ENCODE data around the gene C4BPB. TPM values are rescaled to one million over a fixed set of nuclear protein-coding genes. Genes with fewer than 3 reads are reported as not detected.
"Not testable (repeated sequence)": the region's sequence is repeated elsewhere in the genome, so short reads cannot be mapped to it uniquely, and the experiment has no call there.

C4BPB gene, protein sequence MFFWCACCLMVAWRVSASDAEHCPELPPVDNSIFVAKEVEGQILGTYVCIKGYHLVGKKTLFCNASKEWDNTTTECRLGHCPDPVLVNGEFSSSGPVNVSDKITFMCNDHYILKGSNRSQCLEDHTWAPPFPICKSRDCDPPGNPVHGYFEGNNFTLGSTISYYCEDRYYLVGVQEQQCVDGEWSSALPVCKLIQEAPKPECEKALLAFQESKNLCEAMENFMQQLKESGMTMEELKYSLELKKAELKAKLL
- not detected in 2 replicates for total RNA-seq

DNA sequence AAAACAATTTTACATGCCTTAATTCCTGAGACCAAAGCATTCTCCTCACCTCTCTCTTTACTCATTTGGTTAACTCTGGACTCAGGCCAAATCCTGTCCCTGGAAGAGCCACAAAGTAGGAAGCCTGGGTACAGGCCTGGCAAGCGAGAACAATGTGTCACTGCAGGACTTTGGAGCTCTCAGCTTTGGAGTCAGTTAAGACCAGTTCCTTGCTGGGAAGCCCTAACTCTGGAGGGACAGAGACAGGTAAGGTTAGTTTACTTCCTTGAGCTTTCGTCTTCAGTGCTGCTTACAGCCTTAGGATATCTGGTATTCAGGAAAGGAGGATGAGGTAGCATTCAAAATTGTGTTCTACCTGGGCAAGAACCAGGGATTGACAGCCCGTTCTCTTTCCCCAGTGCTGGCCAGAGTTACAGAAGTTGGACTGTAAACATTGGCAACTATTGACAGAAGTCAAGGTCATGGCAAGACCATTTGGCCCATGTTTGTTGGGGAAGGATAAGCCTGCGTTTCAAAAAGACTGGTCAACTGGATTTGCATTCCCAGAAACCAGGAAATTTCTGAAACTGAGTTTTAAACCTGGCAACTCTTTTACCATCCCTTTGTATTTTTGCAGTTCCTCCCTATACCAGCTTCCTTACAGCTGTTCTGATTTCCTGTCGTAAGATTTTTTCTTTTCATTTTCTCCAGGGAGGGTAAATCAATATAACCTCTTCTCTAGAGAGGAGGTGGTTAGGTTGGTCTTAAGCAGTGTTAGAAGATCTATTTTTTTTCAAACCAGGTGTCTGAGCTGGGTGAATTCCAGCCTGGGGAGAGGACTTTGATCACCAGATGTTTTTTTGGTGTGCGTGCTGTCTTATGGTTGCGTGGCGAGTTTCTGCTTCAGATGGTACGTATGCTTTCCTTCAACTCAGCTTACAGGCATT lies at the start of gene C4BPB:
Gene C4BPB, plus strand, starts transcription at position 160 of the 926 bp plus-strand sequence. Its CDS starts 672 bp downstream, at position 832.
- no peak for DNase-seq (ENCODE audit: extremely low read depth, low read depth, low spot score)

DNA sequence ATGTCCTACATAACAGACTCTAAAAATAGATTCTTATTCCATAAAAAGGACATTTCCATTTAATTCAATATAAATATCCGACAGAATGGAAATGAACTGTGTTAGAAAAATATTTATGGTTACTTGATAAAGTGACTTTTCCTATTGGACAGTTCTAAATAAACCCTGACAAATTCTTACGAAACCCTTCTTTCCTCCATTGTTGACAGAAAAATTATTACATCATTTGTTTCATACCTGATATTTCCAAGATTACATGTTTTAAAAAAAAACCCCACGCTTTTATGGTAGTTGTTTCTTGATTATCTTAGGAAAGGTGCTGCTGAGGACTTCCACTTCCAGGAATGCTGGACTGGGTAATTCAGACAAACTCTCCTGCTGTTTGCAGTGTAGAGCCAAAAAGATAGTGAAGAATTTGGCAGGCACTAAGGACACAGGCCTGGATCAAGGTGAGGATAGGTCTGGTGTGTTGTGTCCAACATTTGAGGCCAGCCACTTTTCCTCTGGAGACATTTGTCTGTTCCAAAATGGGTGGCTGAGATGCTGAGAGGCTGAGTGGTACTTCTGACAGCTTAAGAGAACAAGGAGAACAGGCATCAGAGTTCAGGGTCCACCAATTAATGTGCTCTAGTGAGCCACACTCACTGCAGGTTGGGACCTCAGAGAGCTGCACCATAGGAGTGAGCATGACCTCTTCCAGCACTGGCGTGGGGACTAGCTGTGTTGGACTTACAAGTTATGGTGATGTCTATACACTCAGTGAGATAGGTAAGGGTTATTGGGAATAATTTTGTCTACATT lies 49.1 kb upstream of the C4BPB start:
- no peak for DNase-seq (ENCODE audit: extremely low read depth, low read depth, low spot score)

DNA sequence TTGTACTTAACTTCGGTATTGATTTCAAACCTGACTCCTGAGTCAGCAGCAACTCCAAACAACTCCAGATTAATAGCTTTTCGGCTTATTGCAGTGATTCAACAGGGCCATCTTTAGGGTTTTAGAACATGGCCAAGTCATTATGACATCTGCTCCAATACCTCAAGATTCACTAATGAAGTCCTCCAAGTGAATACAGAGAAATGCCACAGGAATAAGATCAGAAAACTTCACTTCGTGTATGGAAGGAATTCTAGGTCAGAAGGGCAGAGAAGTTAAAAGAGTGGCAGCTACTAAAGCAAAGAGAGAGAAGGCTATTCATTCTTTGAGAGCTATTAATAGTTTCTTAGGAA lies 48.5 kb upstream of the C4BPB start:
- no peak for DNase-seq (ENCODE audit: extremely low read depth, low read depth, low spot score)

DNA sequence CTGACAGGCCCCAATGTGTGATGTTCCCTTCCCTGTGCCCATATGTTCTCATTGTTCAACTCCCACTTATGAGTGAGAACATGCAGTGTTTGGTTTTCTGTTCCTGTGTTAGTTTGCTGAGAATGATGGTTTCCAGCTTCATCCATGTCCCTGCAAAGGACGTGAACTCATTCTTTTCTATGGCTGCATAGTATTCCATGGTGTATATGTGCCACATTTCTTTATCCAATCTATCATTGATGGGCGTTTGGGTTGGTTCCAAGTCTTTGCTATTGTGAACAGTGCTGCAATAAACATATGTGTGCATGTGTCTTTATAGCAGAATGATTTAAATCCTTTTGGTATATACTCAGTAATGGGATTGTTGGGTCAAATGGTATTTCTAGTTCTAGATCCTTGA lies 47.3 kb upstream of the C4BPB start:
- not testable (repeated sequence) for DNase-seq (ENCODE audit: extremely low read depth, low read depth, low spot score)

DNA sequence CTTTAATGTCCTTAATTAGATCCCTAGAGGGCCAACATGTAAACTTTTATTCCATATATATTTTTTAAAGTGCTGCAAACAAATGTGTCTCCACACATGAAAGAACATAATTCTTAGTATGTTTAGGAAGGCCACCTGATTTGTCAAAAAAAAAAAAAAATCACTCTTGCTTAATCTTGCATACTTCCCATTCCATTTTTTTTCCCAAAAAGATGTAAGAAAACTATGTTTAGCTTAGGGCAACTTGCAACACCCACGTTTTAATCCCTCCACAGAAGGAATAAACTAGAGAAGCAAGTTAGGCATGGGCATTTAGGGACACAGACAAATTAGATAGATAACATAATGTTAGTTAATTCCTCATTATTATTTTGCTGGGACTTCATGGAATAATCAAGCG lies 43.2 kb upstream of the C4BPB start:
- DNase-seq (ENCODE audit: extremely low read depth, low read depth, low spot score): no peak

DNA sequence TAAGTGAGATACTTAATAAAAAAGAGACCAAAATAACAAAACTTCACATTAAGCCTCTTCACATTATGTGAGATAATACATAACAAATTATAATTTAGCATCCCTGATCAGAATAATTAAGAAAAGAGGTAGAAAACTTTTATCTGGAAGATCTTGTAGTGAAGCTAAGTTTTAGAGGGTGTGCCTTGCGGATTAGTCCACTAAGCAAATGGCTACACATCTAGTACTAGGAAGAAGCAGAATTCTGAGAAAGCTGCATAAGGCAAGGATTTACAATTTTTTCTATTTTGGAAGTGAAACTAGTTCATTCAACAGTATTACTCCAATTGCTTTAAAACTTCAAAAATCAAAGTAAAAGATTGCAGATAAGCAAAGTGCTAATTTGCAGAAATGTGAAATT lies 41.2 kb upstream of the C4BPB start:
- no peak for DNase-seq (ENCODE audit: extremely low read depth, low read depth, low spot score)

DNA sequence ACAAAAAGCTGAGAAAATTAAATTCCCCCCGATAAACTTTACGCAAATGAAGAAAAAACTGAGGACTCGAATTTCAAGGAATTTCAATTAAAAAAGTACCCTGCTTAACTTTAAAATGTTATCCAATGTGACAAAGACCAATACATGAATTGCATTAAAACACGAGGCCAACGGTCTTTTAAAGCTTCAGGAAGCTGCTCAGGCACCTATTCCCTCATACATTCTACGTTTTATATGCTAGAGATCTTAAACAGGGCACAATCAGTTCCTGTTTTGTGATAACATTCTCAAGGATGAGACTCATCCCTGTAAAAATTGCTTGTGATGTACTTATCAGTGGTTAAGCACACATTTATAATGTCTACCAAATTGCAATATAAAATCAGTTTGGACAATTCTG lies 40.6 kb upstream of the C4BPB start:
- DNase-seq (ENCODE audit: extremely low read depth, low read depth, low spot score): no peak

DNA sequence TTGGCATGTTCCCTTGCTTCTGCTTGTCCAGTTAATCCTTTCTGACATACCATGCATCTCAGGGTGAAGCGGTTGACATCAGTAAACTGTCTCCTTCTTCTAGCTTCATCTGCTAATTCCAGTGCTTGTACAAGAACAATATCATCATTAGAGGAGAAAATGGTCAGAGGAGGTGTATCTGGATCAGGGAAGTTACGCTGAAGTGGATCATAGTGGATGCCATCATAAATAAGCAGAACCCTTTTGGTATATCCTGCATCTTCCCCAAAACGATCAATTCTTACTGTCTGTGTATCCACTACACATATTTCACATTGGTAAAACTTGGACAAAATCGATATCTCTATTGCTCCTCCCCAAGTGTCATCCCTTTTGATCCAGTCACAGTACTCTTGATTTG lies 39.6 kb upstream of the C4BPB start:
- DNase-seq (ENCODE audit: extremely low read depth, low read depth, low spot score): no peak

DNA sequence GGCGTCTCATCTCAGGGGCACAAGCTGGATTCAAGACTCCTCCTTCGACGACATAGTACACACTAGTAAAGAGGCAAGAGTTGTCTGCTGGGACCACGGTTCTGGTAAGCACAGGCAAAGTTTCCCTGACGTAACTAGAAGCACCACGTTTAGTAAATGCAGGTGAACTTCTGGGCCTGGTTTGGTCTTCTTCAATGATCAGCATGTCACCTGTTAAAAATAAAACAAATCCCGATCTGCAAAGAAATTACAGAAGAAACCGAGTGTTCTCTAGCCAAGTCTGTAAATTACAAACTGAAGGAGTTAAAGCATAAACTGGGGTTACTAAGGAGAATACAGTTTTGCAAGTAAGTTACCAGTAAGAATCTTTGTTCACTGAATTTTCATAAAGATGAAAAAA lies 39.1 kb upstream of the C4BPB start:
- DNase-seq (ENCODE audit: extremely low read depth, low read depth, low spot score): no peak

DNA sequence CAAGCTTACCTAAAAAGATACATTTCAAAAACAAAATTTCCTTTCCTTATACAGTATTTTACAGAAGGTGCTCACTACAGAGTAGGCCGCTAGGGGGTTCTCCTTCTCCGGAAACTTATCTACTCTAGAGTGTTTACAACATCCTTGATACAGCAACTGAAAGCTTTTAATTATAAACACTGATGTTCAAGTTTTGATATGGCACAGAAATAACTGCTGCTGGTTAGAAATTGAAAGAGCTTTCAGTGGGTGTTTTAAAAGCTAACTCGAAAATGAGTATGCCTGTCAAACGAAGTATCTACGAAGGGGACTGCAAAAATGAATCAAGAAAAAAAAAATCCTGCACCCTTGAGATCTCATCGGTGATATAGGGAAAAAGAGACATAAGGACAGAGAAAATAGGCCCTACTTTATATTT lies 38.7 kb upstream of the C4BPB start:
- no peak for DNase-seq (ENCODE audit: extremely low read depth, low read depth, low spot score)

DNA sequence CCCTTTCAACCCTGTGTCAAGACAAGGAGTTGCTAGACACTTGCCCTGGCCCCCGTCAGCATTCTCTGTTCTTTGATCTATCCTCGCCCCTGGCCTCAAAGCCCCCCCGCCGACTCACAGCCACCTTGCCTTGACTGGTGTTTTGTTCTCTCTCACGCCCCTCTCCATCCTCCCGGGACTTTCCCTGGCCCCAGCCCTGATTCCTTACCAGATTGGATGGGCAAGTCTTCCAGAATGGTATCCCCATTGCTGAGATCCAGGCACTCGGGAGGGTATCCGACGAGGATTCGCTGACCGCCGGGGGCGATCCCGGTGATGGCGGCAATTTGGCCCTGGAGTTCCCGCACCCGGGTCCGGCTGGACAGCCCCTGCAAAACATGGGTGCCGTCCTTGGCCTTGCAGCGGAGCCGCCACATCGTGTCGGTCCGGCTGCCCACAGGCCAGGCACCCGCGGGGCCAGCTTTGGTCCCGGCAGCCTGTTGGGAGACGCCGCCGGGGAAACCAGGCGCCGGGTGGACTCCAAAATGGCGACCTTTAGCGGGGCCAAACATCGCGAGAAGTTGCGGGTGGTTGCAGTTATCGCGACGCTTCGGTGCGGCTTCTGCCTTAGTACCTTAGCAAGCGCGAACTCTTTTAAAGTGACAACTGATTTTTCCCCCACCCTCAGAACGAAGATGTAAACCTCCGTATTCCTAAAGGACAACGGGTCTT lies 38.0 kb upstream of the C4BPB start:
- peak; percentile 71 for DNase-seq (ENCODE audit: extremely low read depth, low read depth, low spot score)

DNA sequence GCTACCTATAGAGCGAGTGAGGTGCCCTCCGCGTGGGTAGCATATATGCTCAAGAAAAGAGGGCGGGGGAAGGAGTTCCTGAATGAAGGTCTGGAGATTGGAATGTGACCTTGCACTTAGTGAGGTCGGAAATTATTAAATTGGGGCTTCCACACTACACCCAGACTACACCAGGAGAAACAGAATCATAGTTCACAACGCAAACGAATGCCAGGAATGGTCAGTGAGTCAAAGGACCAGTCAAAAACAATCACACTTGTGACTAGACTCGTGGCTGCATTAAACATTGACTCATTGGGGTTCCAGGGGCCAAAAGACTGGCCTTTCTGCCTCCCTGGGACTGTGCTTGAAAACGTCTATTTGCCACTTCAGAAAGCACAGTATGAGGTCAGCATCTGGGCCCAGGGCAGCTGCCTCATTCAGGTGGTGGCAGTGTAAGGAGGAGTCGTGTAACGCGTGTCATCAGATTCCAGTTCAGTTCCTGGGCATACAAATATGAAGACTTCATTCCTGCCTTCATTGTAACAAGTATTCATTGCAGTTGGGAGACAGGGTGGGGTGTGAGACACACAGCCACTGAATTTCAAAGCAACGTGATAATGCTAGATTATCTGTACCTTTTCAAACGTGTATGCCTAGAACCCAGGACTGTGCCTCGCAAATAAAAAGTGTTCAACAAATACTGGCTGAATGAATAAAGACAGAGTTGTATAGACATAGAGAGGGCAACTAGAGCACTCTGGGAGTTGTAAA lies 37.3 kb upstream of the C4BPB start, which contains the start of gene YOD1:
Gene YOD1, minus strand, starts transcription at position 18 of the 753 bp plus-strand sequence. CDS start 178 bp downstream, outside the sequence.
- DNase-seq (ENCODE audit: extremely low read depth, low read depth, low spot score): no peak

DNA sequence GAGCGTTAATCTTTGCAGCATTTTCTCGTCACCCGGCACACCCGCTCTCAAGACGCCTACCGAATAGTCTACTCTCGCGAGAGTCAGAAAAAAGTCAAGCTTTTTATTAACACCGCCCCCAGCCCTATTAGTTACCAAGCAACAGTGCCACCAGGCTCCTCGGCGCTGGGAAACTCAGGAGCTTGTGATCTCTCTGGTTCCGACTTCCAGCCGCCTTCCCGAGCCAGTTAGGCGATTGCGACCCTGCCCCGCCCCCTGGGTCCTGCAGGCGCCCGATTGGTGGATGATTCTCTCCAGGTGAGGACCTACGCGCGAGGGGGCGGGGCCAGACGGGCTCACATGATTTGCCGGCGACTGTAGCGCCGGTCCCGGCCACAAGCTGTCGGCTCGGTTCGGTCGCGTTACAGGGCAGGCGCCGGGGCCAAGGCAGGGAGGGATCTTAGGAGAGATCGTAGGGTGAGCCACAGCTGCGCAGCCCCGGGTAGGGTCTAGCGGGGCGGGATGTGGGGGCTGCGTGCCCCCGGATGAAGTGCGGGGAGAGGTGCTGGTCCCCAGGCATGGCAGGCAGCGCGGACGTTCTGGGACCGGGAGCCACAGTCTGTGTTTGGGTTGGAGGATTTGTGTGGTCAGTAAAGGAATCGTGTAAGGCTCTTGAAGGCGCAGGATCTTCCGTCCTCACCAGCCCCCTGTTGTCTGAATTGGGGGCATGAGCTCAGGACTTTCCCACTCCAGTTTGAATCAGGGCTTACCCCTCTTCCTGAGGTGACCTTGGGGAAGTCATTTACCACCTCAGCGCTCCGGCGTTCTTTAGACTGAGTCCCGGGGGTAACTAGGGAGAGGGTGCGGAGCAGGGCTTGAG lies 35.5 kb upstream of the C4BPB start, which contains the start of gene PFKFB2:
Gene PFKFB2, plus strand, starts transcription at position 365 of the 859 bp plus-strand sequence. CDS start 1,443 bp downstream, outside the sequence.
- peak; percentile 74 for DNase-seq (ENCODE audit: extremely low read depth, low read depth, low spot score)

DNA sequence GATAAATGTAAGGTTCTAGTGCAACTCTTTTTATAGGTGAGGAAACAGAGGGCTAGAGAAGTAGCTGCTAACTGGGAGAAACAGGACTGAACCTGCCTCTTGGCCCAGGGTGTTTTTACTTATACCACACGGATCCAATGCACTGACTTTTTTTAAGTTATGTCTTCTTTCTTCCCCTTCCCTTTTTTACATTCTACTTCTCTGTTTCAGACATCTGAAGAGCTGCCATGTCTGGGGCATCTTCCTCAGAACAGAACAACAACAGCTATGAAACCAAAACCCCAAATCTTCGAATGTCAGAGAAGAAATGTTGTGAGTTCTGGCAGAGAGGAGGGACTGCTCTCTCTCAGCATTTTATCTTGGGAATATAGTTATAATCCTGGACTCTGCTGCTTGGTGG lies 34.2 kb upstream of the C4BPB start:
- no peak for DNase-seq (ENCODE audit: extremely low read depth, low read depth, low spot score)

DNA sequence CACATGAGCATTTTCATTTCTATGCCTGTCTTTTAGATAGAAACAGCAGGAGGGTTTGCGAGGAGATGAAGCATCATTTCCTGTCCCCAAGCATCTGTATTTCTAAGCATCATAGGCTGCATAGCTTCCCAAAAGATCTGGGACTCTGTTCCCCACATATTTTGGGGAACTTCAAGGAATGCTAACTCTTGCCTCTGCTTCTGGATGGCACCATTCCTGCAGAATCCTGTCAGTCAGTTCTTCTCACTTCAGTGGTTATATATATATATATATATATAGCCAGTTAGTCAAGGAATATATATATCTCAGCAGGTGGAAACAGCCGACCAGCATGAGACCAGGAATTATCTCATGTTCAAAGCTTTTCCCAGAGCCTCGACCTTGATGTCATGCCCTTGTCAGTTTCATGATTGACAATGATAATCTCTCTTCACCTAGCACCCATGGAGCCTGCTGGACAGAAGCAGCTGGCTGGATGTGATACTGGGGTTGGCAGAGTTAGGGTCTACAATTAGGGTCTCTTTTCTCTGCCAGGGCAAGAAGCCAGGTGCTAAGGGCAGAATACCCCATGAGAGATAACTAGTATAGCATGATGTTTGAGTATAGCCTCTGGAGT lies 33.2 kb upstream of the C4BPB start:
- DNase-seq (ENCODE audit: extremely low read depth, low read depth, low spot score): no peak

DNA sequence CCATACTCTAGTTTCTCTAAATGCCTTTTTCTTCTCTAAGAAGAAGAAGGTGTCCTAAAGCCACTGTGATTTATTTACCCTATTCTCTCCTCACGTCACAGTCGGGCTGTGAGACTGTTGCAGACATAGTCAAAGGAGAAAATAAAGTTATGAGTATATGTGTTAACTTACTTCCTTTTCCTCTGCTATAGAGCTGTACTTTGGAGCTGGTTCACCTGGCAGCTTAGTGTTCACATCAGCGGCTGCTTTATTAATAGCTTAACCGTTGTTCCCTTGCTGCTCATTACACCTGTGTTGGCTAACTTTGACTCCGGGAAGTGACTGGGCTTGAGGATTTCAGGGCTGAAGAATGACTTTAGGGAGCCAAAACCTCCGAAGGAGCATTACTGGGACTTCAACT lies 32.0 kb upstream of the C4BPB start:
- no peak for DNase-seq (ENCODE audit: extremely low read depth, low read depth, low spot score)

DNA sequence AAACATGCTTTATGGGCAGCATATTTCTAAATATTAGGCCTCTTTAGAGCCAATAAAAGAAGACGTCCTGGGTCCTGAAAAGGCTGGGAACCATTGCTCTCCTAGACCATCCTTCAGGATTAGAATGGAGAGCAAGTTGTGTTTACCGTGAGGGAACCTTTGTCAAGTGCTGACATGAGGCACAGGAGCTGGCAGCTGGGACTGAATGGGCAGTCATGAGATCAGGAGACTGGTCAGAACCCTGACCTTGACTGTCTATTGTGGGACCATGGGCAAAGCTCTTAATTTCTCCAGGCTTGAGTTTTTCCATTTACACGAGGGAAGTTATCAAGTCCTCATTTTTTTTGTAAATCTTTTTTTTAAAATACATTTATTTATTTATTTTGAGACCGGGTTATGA lies 30.4 kb upstream of the C4BPB start:
- no peak for DNase-seq (ENCODE audit: extremely low read depth, low read depth, low spot score)

Data from glomerular endothelial cell (primary cell).